Fibroblast of lung (primary cell): ENCODE measurements around the gene ASTL. TPM values are rescaled to one million over a fixed set of nuclear protein-coding genes. Genes with fewer than 3 reads are reported as not detected.

ENCODE experiments used
- DNase-seq, 2 donors: peaks; one replicate each; pipeline versions ENCODE4 v3.0.0 to v3.0.0-alpha.2; 2010; ENCODE audit warnings: low read depth in 2 of 2
- H2AFZ ChIP-seq: 2 replicates; pipeline ENCODE4 v1.5.1; 2012; ENCODE audit warnings: low read length, control low read depth, inconsistent platforms
- H3K27ac ChIP-seq: 2 replicates; pipeline ENCODE4 v1.5.1; 2011; ENCODE audit warnings: low read length, control low read depth; ENCODE audit not compliant: insufficient read depth
- H3K27me3 ChIP-seq: 2 replicates; pipeline ENCODE4 v1.5.1; 2011; ENCODE audit warnings: mild to moderate bottlenecking, low read length; ENCODE audit not compliant: control insufficient read depth, insufficient read depth
- H3K36me3 ChIP-seq: 2 replicates; pipeline ENCODE4 v1.5.1; 2011; ENCODE audit warnings: low read length; ENCODE audit not compliant: control insufficient read depth, insufficient read depth
- H3K4me1 ChIP-seq: 2 replicates; pipeline ENCODE4 v1.5.1; 2011; ENCODE audit warnings: low read length; ENCODE audit not compliant: control insufficient read depth, insufficient read depth; ENCODE audit errors: extremely low read depth
- H3K4me2 ChIP-seq: 2 replicates; pipeline ENCODE4 v1.5.1; 2011; ENCODE audit warnings: low read length, control low read depth; ENCODE audit not compliant: insufficient read depth; ENCODE audit errors: extremely low read depth
- H3K4me3 ChIP-seq, 4 experiments: fragments of 200-600 bp in 1 of 4; sonication (generic) in 1 of 4; replicated peaks in 1 of 4; 2 replicates each; pipeline ENCODE4 v1.5.1; 2011 to 2016; ENCODE audit warnings: low read length in 4 of 4, low read depth in 3 of 4, mild to moderate bottlenecking in 3 of 4, control low read depth in 2 of 4, inconsistent platforms in 1 of 4, mixed read lengths in 1 of 4; ENCODE audit not compliant: insufficient read depth in 1 of 4; ENCODE audit errors: control extremely low read depth in 1 of 4
- H3K79me2 ChIP-seq: 2 replicates; pipeline ENCODE4 v1.5.1; 2012; ENCODE audit warnings: mild to moderate bottlenecking, low read length, inconsistent platforms; ENCODE audit not compliant: control insufficient read depth, insufficient read depth
- H3K9ac ChIP-seq: 2 replicates; pipeline ENCODE4 v1.5.1; 2011; ENCODE audit warnings: mild to moderate bottlenecking, low read length, control low read depth; ENCODE audit not compliant: insufficient read depth
- H3K9me3 ChIP-seq: 2 replicates; pipeline ENCODE4 v1.5.1; 2012; ENCODE audit warnings: low read depth, low read length; ENCODE audit not compliant: control insufficient read depth, insufficient read depth
- H4K20me1 ChIP-seq: 2 replicates; pipeline ENCODE4 v1.5.1; 2011; ENCODE audit warnings: low read length; ENCODE audit not compliant: control insufficient read depth, insufficient read depth; ENCODE audit errors: extremely low read depth
- CTCF ChIP-seq, 2 donors: IDR thresholded peaks in 1 of 2; conservative IDR thresholded peaks in 1 of 2; 1 replicate in 1 of 2; 2 replicates in 1 of 2; pipeline ENCODE4 v1.5.1; 2011 to 2012; ENCODE audit warnings: low read length in 2 of 2, control low read depth in 1 of 2, inconsistent platforms in 1 of 2, low read depth in 1 of 2, mild to moderate bottlenecking in 1 of 2
- EZH2 ChIP-seq: IDR thresholded peaks from 2 replicates; pipeline ENCODE4 v1.5.1; 2012; ENCODE audit warnings: low read length, control low read depth, mild to moderate bottlenecking; ENCODE audit errors: missing control alignments
- polyA plus RNA-seq, 2 donors: library from polyadenylated mRNA; depleted of rRNA in 1 of 2; stranded (reverse) in 1 of 2; unstranded in 1 of 2; fragments of >200 nt; gene quantifications; 2 replicates each; pipeline ENCODE4 v1.2.1, GENCODE V29; 2011 to 2012; ENCODE audit warnings: missing spikeins in 1 of 2
- total RNA-seq: library from RNA; depleted of rRNA; stranded (reverse); fragments of >200 nt; gene quantifications from 2 replicates; pipeline ENCODE4 v1.2.1, GENCODE V29; 2014

Gene ASTL
- total and polyA plus RNA-seq, 2 donors (not counting 1 experiment from before 2014, with no cell fraction given), result not detected

GRCh38 chr2:96134421-96134820, 3.9 kb downstream of the ASTL start:
- Histone ChIP-seq H3K4me2 (no peak overlapping the region), H3K4me1 (no peaks in the 10 kb centered on the region), H2AFZ (no peak overlapping the region), H3K9ac (no peak overlapping the region), H4K20me1 (no peaks in the 10 kb centered on the region), H3K27ac (no peak overlapping the region), H3K4me3 (no peak overlapping the region), H3K27me3 (peaks cover 19% of the 10 kb centered on the region), H3K36me3 (no peaks in the 10 kb centered on the region), H3K79me2 (no peaks in the 10 kb centered on the region), H3K9me3 (no peaks in the 10 kb centered on the region)
- TF ChIP-seq EZH2 (no peak), CTCF (conservative IDR thresholded peaks at IDR 0.05 in 1 of 2, IDR thresholded peaks at IDR 0.05 in 1 of 2; ENCODE audit: low read depth in 1 of 2, low read length in 2 of 2) (no peak)
- DNase-seq, result no peak

- no peak overlapping the region for H3K27ac ChIP-seq
- no peak overlapping the region for H3K9ac ChIP-seq
- no peaks in the 10 kb centered on the region for H3K79me2 ChIP-seq
- H3K4me1 ChIP-seq, result no peaks in the 10 kb centered on the region
- H3K4me2 ChIP-seq, result no peak overlapping the region
- H4K20me1 ChIP-seq, result no peaks in the 10 kb centered on the region
- H3K4me3 ChIP-seq, result no peak overlapping the region
- peaks cover 13% of the 10 kb centered on the region for H3K27me3 ChIP-seq
- no peak for DNase-seq
- H2AFZ ChIP-seq, result no peak overlapping the region
- TF ChIP-seq CTCF (conservative IDR thresholded peaks at IDR 0.05 in 1 of 2, IDR thresholded peaks at IDR 0.05 in 1 of 2; ENCODE audit: low read depth in 1 of 2, low read length in 2 of 2) (no peak), EZH2 (no peak)
- no peaks in the 10 kb centered on the region for H3K36me3 ChIP-seq
- H3K9me3 ChIP-seq, result no peaks in the 10 kb centered on the region
Observed at GRCh38 chr2:96131813-96132745, 6.2 kb downstream of the ASTL start.

GRCh38 chr2:96131152-96131812, 7.0 kb downstream of the ASTL start:
- H3K4me3 ChIP-seq, result no peak overlapping the region
- H3K27ac ChIP-seq, result no peak overlapping the region
- no peak overlapping the region for H2AFZ ChIP-seq
- no peaks in the 10 kb centered on the region for H3K9me3 ChIP-seq
- no peak overlapping the region for H3K9ac ChIP-seq
- no peak overlapping the region for H3K4me2 ChIP-seq
- no peak for DNase-seq
- H3K27me3 ChIP-seq, result peaks cover 16% of the 10 kb centered on the region
- no peak for TF ChIP-seq EZH2
- TF ChIP-seq CTCF (conservative IDR thresholded peaks at IDR 0.05 in 1 of 2, IDR thresholded peaks at IDR 0.05 in 1 of 2; ENCODE audit: low read depth in 1 of 2, low read length in 2 of 2), result no peak
- H4K20me1 ChIP-seq, result no peaks in the 10 kb centered on the region
- no peaks in the 10 kb centered on the region for H3K4me1 ChIP-seq
- H3K79me2 ChIP-seq, result no peaks in the 10 kb centered on the region
- H3K36me3 ChIP-seq, result no peaks in the 10 kb centered on the region
